Psoas muscle (tissue), 8 donors: ENCODE results near the gene GRIK5. TPM values are rescaled to one million over a fixed set of nuclear protein-coding genes. Genes with fewer than 3 reads are reported as not detected.
"Not testable (repeated sequence)": the region's sequence is repeated elsewhere in the genome, so short reads cannot be mapped to it uniquely, and the experiment has no call there.

Experiments used
- ATAC-seq, 4 donors: fragments of 200-7000 bp; cut with Tn5 transposase; one replicate each; pipeline ENCODE4 v1.9.1; 2020; ENCODE audit warnings: moderate library complexity in 3 of 4, mild to moderate bottlenecking in 2 of 4
- DNase-seq, 2 donors: peaks; one replicate each; pipeline ENCODE4 v3.0.0-alpha.2; 2020
- H3K27ac ChIP-seq: fragments of 200-600 bp; one replicate; pipeline ENCODE4 v1.8.0; 2022
- H3K27me3 ChIP-seq, 3 donors: fragments of 200-600 bp in 1 of 3; one replicate each; pipeline versions ENCODE4 v1.6.1 to v1.8.0; 2013 to 2022; ENCODE audit warnings: low read length in 2 of 3, mild to moderate bottlenecking in 2 of 3, moderate library complexity in 1 of 3; ENCODE audit not compliant: insufficient read depth in 3 of 3
- H3K36me3 ChIP-seq, 2 donors: fragments of 200-600 bp in 1 of 2; one replicate each; pipeline versions ENCODE4 v1.6.1 to v1.8.0; 2013 to 2022; ENCODE audit warnings: low read depth in 1 of 2, mild to moderate bottlenecking in 1 of 2, moderate library complexity in 1 of 2; ENCODE audit not compliant: insufficient read depth in 1 of 2
- H3K4me1 ChIP-seq: fragments of 200-600 bp; one replicate; pipeline ENCODE4 v1.8.0; 2022
- H3K4me3 ChIP-seq: fragments of 200-600 bp; one replicate; pipeline ENCODE4 v1.8.0; 2022; ENCODE audit warnings: mild to moderate bottlenecking
- H3K9me3 ChIP-seq: fragments of 200-600 bp; one replicate; pipeline ENCODE4 v1.8.0; 2022
- CTCF ChIP-seq: fragments of 200-600 bp; IDR thresholded peaks from one replicate; pipeline ENCODE4 v1.8.0; 2022; ENCODE audit warnings: antibody characterized with exemption
- WGBS, 3 donors: extraction: QIAGEN DNeasy Blood & Tissue Kit; methylation state at CpG; one replicate each; pipeline versions ENCODE4 v1.1.6 to v1.1.7; 2013; 5-methylcytosine and 5-hydroxymethylcytosine counted together
- intact Hi-C, 2 donors: fragments of 100-400 bp; cut with DNase I; formaldehyde crosslinking; loops; one replicate each; pipeline versions ENCODE4 v1.11.0 to v1.14.2; 2022
- polyA plus RNA-seq, 3 donors: library from polyadenylated mRNA; stranded (reverse); fragments of 200-250 nt; gene quantifications; one replicate each; pipeline ENCODE4 v1.2.3, GENCODE V29; 2013
- total RNA-seq, 4 donors: library from RNA; stranded (reverse); fragmentation: NEBNext Ultra II Directional in 2 of 4; extraction: Animal tissue kit (Norgen Biotek cat#: 25700) in 2 of 4; gene quantifications; one replicate each; pipeline versions ENCODE4 v1.2.1 to v1.2.4, GENCODE V29; 2021 to 2023
- donor health status: healthy with polysubstance abuse.
- donor health status: DM: no; HTN: no; CAD: no; lungs with moderate emphysema.
- donor health status: Bipolar disorder and iron deficiency.
- donor health status: healthy.
- donor health status: DM: yes; HTN: yes; CAD: no.
- donor health status: DM: no; HTN: no; CAD: no.
- donor health status: DM: no; HTN: no; CAD: no.
- donor health status: DM: yes; HTN: yes; CAD: no.

GRIK5 gene
- total and polyA plus RNA-seq, 7 donors, result 0.26 to 0.88 (median 0.45) TPM

GRCh38 chr19:42017040-42017439 lies 53.0 kb downstream of the GRIK5 start:
- DNase-seq, result no peak
- TF ChIP-seq CTCF, result no peak
- H3K36me3 ChIP-seq, result no peaks in the 10 kb centered on the region

GRCh38 chr19:42012747-42013146 lies 57.3 kb downstream of the GRIK5 start:
- ATAC-seq, DNase-seq, H3K4me3 ChIP-seq, H3K4me1 ChIP-seq, intact Hi-C loops, H3K27ac ChIP-seq, H3K27me3 ChIP-seq, H3K36me3 ChIP-seq, H3K9me3 ChIP-seq: not testable (repeated sequence)
- WGBS, 3 donors, result 96 to 98% (median 97%) methylated on average over 3 of the region's 3 CpGs

More at GRCh38 chr19:42017040-42017439, 53.0 kb downstream of the GRIK5 start:
- Histone ChIP-seq H3K9me3 (no peaks in the 10 kb centered on the region), H3K27ac (no peak overlapping the region), H3K4me1 (no peaks in the 10 kb centered on the region), H3K4me3 (no peak overlapping the region), H3K27me3 (no peaks in the 10 kb centered on the region)
- ATAC-seq, result no peak
- 65 to 68% (median 68%) methylated on average over 8 of the region's 8 CpGs for WGBS, 3 donors
- intact Hi-C loops, result no loop called here

GRCh38 chr19:42010245-42011126 lies 59.5 kb downstream of the GRIK5 start:
- TF ChIP-seq CTCF, result no peak
- no peaks in the 10 kb centered on the region for H3K27me3 ChIP-seq
- H3K9me3 ChIP-seq, result no peaks in the 10 kb centered on the region
- no peak overlapping the region for H3K27ac ChIP-seq
- H3K36me3 ChIP-seq, result no peaks in the 10 kb centered on the region
- no peak overlapping the region for H3K4me3 ChIP-seq
- intact Hi-C loops, result no loop called here
- 85 to 90% (median 85%) methylated on average over 11 of the region's 11 CpGs for WGBS, 3 donors
- H3K4me1 ChIP-seq, result peaks cover 6% of the 10 kb centered on the region
- ATAC-seq, result no peak
- peak in 1 of 2 donors; percentile 12 for DNase-seq

- H3K27ac ChIP-seq, result no peak overlapping the region
- intact Hi-C loops, result no loop called here
- H3K36me3 ChIP-seq, result no peaks in the 10 kb centered on the region
- peaks cover 6% of the 10 kb centered on the region for H3K4me1 ChIP-seq
- ATAC-seq (no peak), DNase-seq (no peak)
- 85 to 89% (median 88%) methylated on average over 13 of the region's 13 CpGs for WGBS, 3 donors
- TF ChIP-seq CTCF, result no peak
- H3K9me3 ChIP-seq, result no peaks in the 10 kb centered on the region
- no peak overlapping the region for H3K4me3 ChIP-seq
- H3K27me3 ChIP-seq, result peaks cover 0 to 11% (median 7%) of the 10 kb centered on the region in 3 donors
These were observed 63.4 kb downstream of the GRIK5 start for GRCh38 chr19:42006569-42006968.

- Histone ChIP-seq H3K9me3 (no peaks in the 10 kb centered on the region), H3K36me3 (no peaks in the 10 kb centered on the region), H3K27ac (no peak overlapping the region), H3K4me3 (no peak overlapping the region), H3K27me3 (peaks cover 0 to 22% (median 7%) of the 10 kb centered on the region in 3 donors), H3K4me1 (peaks cover 6% of the 10 kb centered on the region)
- ATAC-seq (no peak), DNase-seq (no peak)
- WGBS, 3 donors, result 94 to 97% (median 96%) methylated on average over 22 of the region's 22 CpGs
- intact Hi-C loops, result no loop called here
- TF ChIP-seq CTCF, result no peak
These were observed 64.5 kb downstream of the GRIK5 start for GRCh38 chr19:42005504-42005903.
